ENCODE results near the gene GPC5. TPM values are rescaled to one million over a fixed set of nuclear protein-coding genes. Genes with fewer than 3 reads are reported as not detected.

Gene GPC5
- total RNA-seq, 4 donors from 2014 or later, result 0.24 to 30.8 (median 1.8) TPM; not detected in 1

GRCh38 chr13:91726671-91727070, 328.2 kb downstream of the GPC5 start:
- no peaks in the 10 kb centered on the region for H3K27me3 ChIP-seq
- TF ChIP-seq POLR2A (IDR thresholded peaks at IDR 0.05) (no peak), CTCF (IDR thresholded peaks at IDR 0.05) (no peak)
- H3K4me3 ChIP-seq, result no peak overlapping the region
- H3K36me3 ChIP-seq, result no peaks in the 10 kb centered on the region
- DNase-seq, result no peak
- no peaks in the 10 kb centered on the region for H3K4me1 ChIP-seq
- no peak overlapping the region for H3K27ac ChIP-seq
- intact Hi-C loops (cut with DNase I; ENCODE audit: low total_unique reads), result no loop called here
- H3K9me3 ChIP-seq, result no peaks in the 10 kb centered on the region

GRCh38 chr13:91729859-91730258, 331.4 kb downstream of the GPC5 start:
- TF ChIP-seq CTCF (IDR thresholded peaks at IDR 0.05), result no peak
- no peak for TF ChIP-seq POLR2A (IDR thresholded peaks at IDR 0.05)
- intact Hi-C loops (cut with DNase I; ENCODE audit: low total_unique reads), result no loop called here
- Histone ChIP-seq H3K4me1 (no peaks in the 10 kb centered on the region), H3K9me3 (no peaks in the 10 kb centered on the region), H3K36me3 (no peaks in the 10 kb centered on the region), H3K27me3 (no peaks in the 10 kb centered on the region), H3K27ac (no peak overlapping the region), H3K4me3 (no peak overlapping the region)
- no peak for DNase-seq

- Histone ChIP-seq H3K4me1 (no peaks in the 10 kb centered on the region), H3K27me3 (no peaks in the 10 kb centered on the region), H3K9me3 (no peaks in the 10 kb centered on the region), H3K4me3 (no peak overlapping the region), H3K36me3 (no peaks in the 10 kb centered on the region), H3K27ac (no peak overlapping the region)
- DNase-seq, result no peak
- intact Hi-C loops (cut with DNase I; ENCODE audit: low total_unique reads), result no loop called here
- no peak for TF ChIP-seq POLR2A (IDR thresholded peaks at IDR 0.05)
- no peak for TF ChIP-seq CTCF (IDR thresholded peaks at IDR 0.05)
Measured at GRCh38 chr13:91739751-91740150, 341.3 kb downstream of the GPC5 start.

- Histone ChIP-seq H3K27me3 (no peaks in the 10 kb centered on the region), H3K9me3 (no peaks in the 10 kb centered on the region), H3K27ac (no peak overlapping the region), H3K36me3 (no peaks in the 10 kb centered on the region), H3K4me1 (no peaks in the 10 kb centered on the region), H3K4me3 (no peak overlapping the region)
- no peak for DNase-seq
- TF ChIP-seq CTCF (IDR thresholded peaks at IDR 0.05) (no peak), POLR2A (IDR thresholded peaks at IDR 0.05) (no peak)
- intact Hi-C loops (cut with DNase I; ENCODE audit: low total_unique reads), result no loop called here
Measured at GRCh38 chr13:91740756-91741155, 342.3 kb downstream of the GPC5 start.

- no peak for DNase-seq
- no peaks in the 10 kb centered on the region for H3K36me3 ChIP-seq
- no peaks in the 10 kb centered on the region for H3K4me1 ChIP-seq
- no peaks in the 10 kb centered on the region for H3K27me3 ChIP-seq
- intact Hi-C loops (cut with DNase I; ENCODE audit: low total_unique reads), result no loop called here
- TF ChIP-seq POLR2A (IDR thresholded peaks at IDR 0.05) (no peak), CTCF (IDR thresholded peaks at IDR 0.05) (no peak)
- H3K27ac ChIP-seq, result no peak overlapping the region
- no peaks in the 10 kb centered on the region for H3K9me3 ChIP-seq
- H3K4me3 ChIP-seq, result no peak overlapping the region
Measured at GRCh38 chr13:91741925-91742324, 343.5 kb downstream of the GPC5 start.

All from uterus (tissue), 4 donors.